Memory B cell (primary cell): Measurements from ENCODE around the gene NOTUM.

Source experiments
- ATAC-seq: fragments of 150-1000 bp; cut with Tn5 transposase; 2 replicates; pipeline ENCODE4 v1.10.0; 2021; ENCODE audit warnings: low read depth, mild to moderate bottlenecking, moderate library complexity
- DNase-seq, 2 donors: peaks; one replicate each; pipeline ENCODE4 v3.0.0; 2022; ENCODE audit warnings: low spot score in 2 of 2
- H3K27ac Mint-ChIP-seq: one replicate; pipeline ENCODE4 v1.8.0; 2022; ENCODE audit warnings: mild to moderate bottlenecking, moderate library complexity, mixed read lengths
- H3K27me3 Mint-ChIP-seq: one replicate; pipeline ENCODE4 v1.8.0; 2022; ENCODE audit warnings: mixed read lengths
- H3K36me3 Mint-ChIP-seq: one replicate; pipeline ENCODE4 v1.8.0; 2022; ENCODE audit warnings: mild to moderate bottlenecking, mixed read lengths
- H3K4me1 Mint-ChIP-seq: one replicate; pipeline ENCODE4 v1.8.0; 2022; ENCODE audit warnings: mixed read lengths
- H3K4me3 Mint-ChIP-seq: one replicate; pipeline ENCODE4 v1.8.0; 2022; ENCODE audit warnings: mild to moderate bottlenecking, moderate library complexity, mixed read lengths
- H3K9me3 Mint-ChIP-seq: one replicate; pipeline ENCODE4 v1.8.0; 2022; ENCODE audit warnings: mixed read lengths

Gene NOTUM

GRCh38 chr17:81907219-81908145 is 53.5 kb downstream of the NOTUM start:
- Mint-ChIP-seq H3K27me3 (no peaks in the 10 kb centered on the region), H3K36me3 (no peaks in the 10 kb centered on the region), H3K27ac (no peak overlapping the region), H3K4me1 (peaks cover 4% of the 10 kb centered on the region), H3K9me3 (no peaks in the 10 kb centered on the region), H3K4me3 (no peak overlapping the region)
- ATAC-seq (no peak), DNase-seq (no peak)

- Mint-ChIP-seq H3K9me3 (no peaks in the 10 kb centered on the region), H3K27ac (no peak overlapping the region), H3K4me1 (peaks cover 2% of the 10 kb centered on the region), H3K36me3 (no peaks in the 10 kb centered on the region), H3K27me3 (no peaks in the 10 kb centered on the region), H3K4me3 (no peak overlapping the region)
- no peak for ATAC-seq
- no peak for DNase-seq
Observed at GRCh38 chr17:81906476-81907218, 54.3 kb downstream of the NOTUM start.

GRCh38 chr17:81905993-81906392 is 55.0 kb downstream of the NOTUM start:
- Mint-ChIP-seq H3K4me1 (peaks cover 2% of the 10 kb centered on the region), H3K4me3 (no peak overlapping the region), H3K27me3 (peaks cover 3% of the 10 kb centered on the region), H3K36me3 (no peaks in the 10 kb centered on the region), H3K27ac (no peak overlapping the region), H3K9me3 (no peaks in the 10 kb centered on the region)
- ATAC-seq (no peak), DNase-seq (no peak)

GRCh38 chr17:81905424-81905875 is 55.5 kb downstream of the NOTUM start:
- Mint-ChIP-seq H3K36me3 (peaks cover 3% of the 10 kb centered on the region), H3K4me3 (no peak overlapping the region), H3K27me3 (peaks cover 5% of the 10 kb centered on the region), H3K27ac (no peak overlapping the region), H3K4me1 (peaks cover 5% of the 10 kb centered on the region), H3K9me3 (no peaks in the 10 kb centered on the region)
- ATAC-seq (no peak), DNase-seq (no peak)

GRCh38 chr17:81904600-81905423 is 56.2 kb downstream of the NOTUM start:
- Mint-ChIP-seq H3K9me3 (no peaks in the 10 kb centered on the region), H3K27me3 (peaks cover 5% of the 10 kb centered on the region), H3K36me3 (peaks cover 5% of the 10 kb centered on the region), H3K4me1 (peaks cover 3% of the 10 kb centered on the region), H3K27ac (no peak overlapping the region), H3K4me3 (no peak overlapping the region)
- ATAC-seq (no peak), DNase-seq (no peak)

GRCh38 chr17:81903896-81904599 is 56.9 kb downstream of the NOTUM start:
- Mint-ChIP-seq H3K4me3 (no peak overlapping the region), H3K9me3 (no peaks in the 10 kb centered on the region), H3K36me3 (peaks cover 7% of the 10 kb centered on the region), H3K27ac (no peak overlapping the region), H3K27me3 (peaks cover 5% of the 10 kb centered on the region), H3K4me1 (peaks cover 3% of the 10 kb centered on the region)
- DNase-seq (no peak), ATAC-seq (no peak)

DNA sequence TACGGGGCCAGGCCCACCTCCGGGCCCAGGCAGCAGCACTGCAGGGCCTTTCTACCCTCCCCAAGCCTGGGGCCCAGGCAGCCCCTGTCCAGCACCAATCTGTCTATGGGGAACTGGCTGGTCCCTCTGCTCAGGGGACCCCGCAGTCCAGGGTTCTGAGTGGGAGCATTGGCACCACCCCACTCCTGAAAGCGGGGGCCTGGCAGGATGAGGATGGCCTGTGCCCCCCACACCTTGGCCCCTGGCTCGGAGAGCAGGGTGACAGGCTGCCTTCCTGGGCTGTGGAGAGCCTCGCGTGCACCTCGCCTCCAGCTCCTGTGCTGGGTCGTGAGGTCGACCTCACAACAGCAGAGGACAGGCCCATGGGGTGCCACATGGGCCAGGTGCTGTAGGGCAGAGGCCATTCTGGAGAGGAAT is 57.6 kb downstream of the NOTUM start:
- Mint-ChIP-seq H3K36me3 (peaks cover 7% of the 10 kb centered on the region), H3K27ac (no peak overlapping the region)
- ATAC-seq = no peak

DNA sequence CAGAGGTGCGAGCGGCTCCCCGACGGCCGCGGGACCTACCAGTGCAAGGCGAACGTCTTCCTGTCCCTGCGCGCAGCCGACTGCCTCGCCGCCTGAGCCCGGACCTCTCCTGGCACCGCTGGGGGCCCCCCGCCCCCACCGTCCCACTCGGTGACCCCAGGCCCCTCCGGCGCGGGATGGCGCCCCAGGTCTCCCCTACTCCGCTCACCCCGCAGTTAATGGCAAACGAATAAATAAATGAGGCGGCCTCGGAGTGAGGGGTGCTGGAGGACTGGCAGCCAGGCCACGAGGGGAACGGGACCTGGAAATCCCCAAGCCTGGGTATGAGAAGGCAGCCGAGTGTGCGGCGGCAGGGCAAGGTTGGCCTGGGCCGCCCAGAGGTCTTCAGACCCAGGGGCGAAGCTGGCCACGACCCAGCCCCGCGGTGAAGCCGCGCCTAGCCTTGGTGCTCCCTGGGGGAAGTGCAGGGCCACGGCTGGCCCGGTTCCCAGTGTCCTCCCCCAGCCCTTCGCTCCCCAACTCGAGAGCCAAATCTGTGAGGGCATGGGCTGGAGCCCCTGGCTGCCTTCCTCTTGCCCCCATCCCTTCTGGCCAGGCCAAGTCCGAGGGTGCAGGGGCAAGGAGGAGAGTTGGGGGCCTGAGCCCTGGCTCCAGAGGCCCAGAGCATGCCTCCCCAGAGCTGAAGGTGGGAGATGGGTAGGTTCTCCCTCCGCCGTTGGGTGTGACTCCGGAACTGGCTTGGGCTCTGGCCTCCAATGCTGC is 58.2 kb downstream of the NOTUM start:
- Mint-ChIP-seq H3K9me3 (no peaks in the 10 kb centered on the region), H3K36me3 (peaks cover 7% of the 10 kb centered on the region), H3K4me3 (no peak overlapping the region)

More for the DNA sequence above, 57.6 kb downstream of the NOTUM start:
- Mint-ChIP-seq H3K9me3 (no peaks in the 10 kb centered on the region), H3K4me1 (peaks cover 3% of the 10 kb centered on the region), H3K27me3 (peaks cover 5% of the 10 kb centered on the region), H3K4me3 (no peak overlapping the region)
- no peak for DNase-seq

More for the DNA sequence above, 58.2 kb downstream of the NOTUM start:
- Mint-ChIP-seq H3K4me1 (peaks cover 3% of the 10 kb centered on the region), H3K27me3 (peaks cover 5% of the 10 kb centered on the region), H3K27ac (no peak overlapping the region)
- DNase-seq (no peak), ATAC-seq (peak; percentile 54)
